ENCODE results near the gene LYZL1.

GRCh38 chr10:29263506-29263905, 25.4 kb upstream of the LYZL1 start:
- TF ChIP-seq CTCF (IDR thresholded peaks at IDR 0.05) (no peak), POLR2A (IDR thresholded peaks at IDR 0.05) (no peak)
